HG03139 (cell line): Measurements from ENCODE around the gene ITGAV.

Experiments used
- ATAC-seq: cut with Tn5 transposase; IDR thresholded peaks from one replicate; pipeline ENCODE4 v1.9.1; 2021; ENCODE audit not compliant: unreplicated experiment

The ITGAV gene

DNA sequence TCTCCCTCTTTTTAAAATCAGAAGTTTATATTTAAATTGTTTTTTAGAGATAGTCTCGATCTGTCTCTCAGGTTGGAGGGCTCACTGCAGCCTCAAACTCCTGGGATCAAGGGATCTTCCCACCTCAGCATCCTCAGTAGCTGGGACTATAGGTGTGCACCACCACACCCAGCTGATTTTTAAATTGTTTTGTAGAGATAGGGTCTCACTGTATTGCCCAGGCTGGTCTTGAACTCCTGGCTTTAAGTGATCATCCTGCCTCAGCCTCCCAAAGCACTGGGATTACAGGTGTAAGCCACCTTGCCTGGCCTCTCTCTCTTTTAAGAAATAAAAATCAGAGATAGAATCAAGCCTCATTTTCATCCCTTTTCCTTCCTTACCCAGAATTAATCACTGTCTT is 126.1 kb downstream of the ITGAV start:
- ATAC-seq: no peak

DNA sequence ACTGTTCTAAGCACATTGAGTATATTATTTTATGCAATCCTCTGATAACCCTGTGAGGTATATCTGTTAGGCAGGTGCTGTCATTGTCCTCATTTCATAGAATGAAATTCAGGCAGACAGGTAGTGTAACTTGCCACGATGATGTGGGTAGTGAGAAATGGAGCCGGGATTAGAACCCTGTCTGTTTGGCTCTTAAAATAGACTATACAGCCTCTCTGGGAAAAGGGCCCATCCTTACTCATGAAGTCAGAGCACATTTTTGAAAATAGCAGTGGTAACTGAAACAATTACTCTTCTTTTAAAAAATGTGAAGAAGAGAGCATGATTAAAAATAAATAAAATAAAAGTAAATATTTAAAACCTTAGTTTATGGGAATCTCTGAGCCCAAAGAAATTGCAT is 127.0 kb downstream of the ITGAV start:
- no peak for ATAC-seq

- no peak for ATAC-seq
These were observed 127.6 kb downstream of the ITGAV start for GRCh38 chr2:186717320-186718007.

DNA sequence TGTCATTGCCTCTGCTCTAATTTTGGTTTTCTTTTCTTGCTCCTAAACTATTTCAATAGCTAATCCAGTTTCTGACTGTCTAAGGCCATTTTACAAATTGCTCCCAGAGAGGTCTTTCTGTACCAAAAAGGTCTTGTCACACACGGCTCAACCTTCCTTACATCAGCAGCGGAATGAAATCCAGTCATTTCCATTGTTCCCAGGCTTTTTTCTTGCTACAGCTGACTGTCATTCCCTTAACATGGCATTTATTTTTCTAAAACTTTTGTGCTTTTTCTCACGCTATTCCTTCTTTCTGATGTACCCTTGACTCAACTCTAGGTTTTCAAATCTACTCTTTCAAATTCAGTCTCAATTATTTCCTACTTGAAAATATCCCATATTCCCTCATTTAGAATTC is 128.3 kb downstream of the ITGAV start:
- no peak for ATAC-seq

DNA sequence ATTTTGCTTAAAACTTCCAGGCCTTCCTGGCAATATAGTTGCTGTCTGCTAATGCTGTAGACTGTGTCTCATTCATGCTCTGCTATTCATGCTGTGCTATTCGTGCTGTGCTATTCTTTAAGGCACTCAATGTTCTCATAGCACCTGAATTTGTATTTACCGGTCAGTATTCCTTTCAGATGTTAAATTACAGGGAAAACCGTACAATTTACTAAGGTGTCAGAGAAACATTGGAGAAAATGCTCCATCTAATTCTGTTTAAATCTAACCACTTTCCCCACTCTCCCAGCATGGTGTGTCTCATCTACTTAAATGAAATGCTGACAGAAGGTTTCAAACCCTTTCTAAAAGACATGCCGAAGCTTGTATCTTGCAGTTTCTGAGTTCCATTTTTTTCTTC is 129.0 kb downstream of the ITGAV start:
- no peak for ATAC-seq

DNA sequence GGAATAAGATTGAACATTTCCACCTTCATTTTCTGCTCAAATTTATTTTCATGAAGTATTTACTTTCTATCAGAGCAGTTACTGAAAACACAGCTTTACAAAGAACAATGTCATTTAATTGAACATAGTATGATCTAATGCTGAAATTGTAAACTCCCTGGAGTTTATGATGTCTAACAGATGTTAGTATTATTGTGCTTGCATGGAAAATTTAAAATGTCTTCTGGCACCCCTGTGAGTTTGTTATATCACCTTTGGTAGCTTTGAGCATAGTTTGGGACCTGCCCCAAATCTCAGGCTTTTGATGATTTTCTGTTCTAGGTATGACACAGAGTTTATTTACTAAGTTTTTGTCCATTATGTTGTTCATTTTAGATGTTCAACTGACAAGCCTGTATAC is 132.1 kb downstream of the ITGAV start:
- no peak for ATAC-seq

- no peak for ATAC-seq
These were observed 134.9 kb downstream of the ITGAV start for GRCh38 chr2:186724736-186725135.

GRCh38 chr2:186725783-186726182 is 135.9 kb downstream of the ITGAV start:
- no peak for ATAC-seq

DNA sequence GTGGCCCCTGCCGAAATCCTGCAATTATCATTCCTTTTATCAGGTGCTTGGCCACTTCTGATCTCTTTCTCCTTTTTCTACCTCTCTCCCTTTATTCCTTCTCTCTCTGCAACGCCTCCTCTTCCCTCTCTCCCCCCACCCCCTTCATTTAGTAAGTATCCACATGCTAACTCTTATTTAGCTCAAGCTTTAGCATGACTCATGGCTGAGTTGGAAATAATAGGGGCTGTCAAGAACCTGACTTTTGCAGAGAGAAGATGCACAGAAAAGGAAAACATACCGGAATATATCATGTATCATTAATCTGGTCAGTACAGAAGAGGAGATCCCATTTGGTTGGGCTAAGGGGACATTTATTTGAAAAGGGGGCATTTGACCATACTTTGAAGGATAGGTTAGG is 137.1 kb downstream of the ITGAV start:
- ATAC-seq: no peak

DNA sequence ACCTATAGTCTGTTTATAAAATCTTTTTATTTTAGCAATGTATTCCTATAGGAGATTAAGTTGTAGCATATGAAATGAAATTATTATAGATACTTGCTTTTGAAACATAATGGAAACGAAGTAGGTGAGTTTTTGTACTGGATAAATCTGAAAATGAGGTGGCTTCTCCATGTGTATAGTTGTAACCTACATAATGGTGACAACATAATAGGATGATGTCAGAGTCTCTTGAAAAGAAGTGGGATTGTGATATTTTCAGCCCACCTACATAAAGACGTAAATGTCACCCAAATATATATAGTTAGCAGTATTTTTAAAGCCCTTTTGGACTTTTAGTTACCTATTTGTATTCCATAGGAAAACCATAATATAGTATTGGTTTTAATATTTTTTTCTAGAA is 138.8 kb downstream of the ITGAV start:
- no peak for ATAC-seq
